Activated CD8-positive, alpha-beta memory T cell treated with anti-CD3 and anti-CD28 coated beads, Interleukin-2, amount 50 U/mL, for 24 hours (primary cell): ENCODE results near the gene TMEM89.

Source experiments
- DNase-seq: peaks from one replicate; pipeline ENCODE4 v3.0.0-alpha.2; 2020; ENCODE audit errors: extremely low read depth

The TMEM89 gene

GRCh38 chr3:48642605-48643004 lies 21.0 kb upstream of the TMEM89 start:
- no peak for DNase-seq

- no peak for DNase-seq
Measured at GRCh38 chr3:48641396-48641795, 19.8 kb upstream of the TMEM89 start.

GRCh38 chr3:48639944-48640606 lies 18.5 kb upstream of the TMEM89 start:
- DNase-seq, result no peak

- DNase-seq, result no peak
Measured at GRCh38 chr3:48637305-48637704, 15.7 kb upstream of the TMEM89 start.

GRCh38 chr3:48636149-48636655 lies 14.6 kb upstream of the TMEM89 start:
- DNase-seq, result no peak

- DNase-seq, result peak; percentile 85
Measured at GRCh38 chr3:48635222-48636021, 13.9 kb upstream of the TMEM89 start, which contains the start of gene SLC26A6. SLC26A6 (minus strand) TSS chr3:48635461; CDS start chr3:48635393, 68 bp downstream.

- peak; percentile 21 for DNase-seq
Measured at GRCh38 chr3:48634661-48635221, 13.2 kb upstream of the TMEM89 start.

GRCh38 chr3:48633743-48634142 lies 12.2 kb upstream of the TMEM89 start:
- DNase-seq, result no peak

- no peak for DNase-seq
Measured at GRCh38 chr3:48633256-48633655, 11.7 kb upstream of the TMEM89 start.

GRCh38 chr3:48631516-48632448 lies 10.2 kb upstream of the TMEM89 start:
- no peak for DNase-seq

GRCh38 chr3:48630833-48631232 lies 9.3 kb upstream of the TMEM89 start:
- DNase-seq, result no peak

- no peak for DNase-seq
Measured at GRCh38 chr3:48630407-48630806, 8.8 kb upstream of the TMEM89 start.

GRCh38 chr3:48629894-48630293 lies 8.3 kb upstream of the TMEM89 start:
- DNase-seq, result no peak

- no peak for DNase-seq
Measured at GRCh38 chr3:48628277-48629017, 6.9 kb upstream of the TMEM89 start.

GRCh38 chr3:48625600-48625999 lies 4.0 kb upstream of the TMEM89 start:
- no peak for DNase-seq

GRCh38 chr3:48624767-48625166 lies 3.2 kb upstream of the TMEM89 start:
- no peak for DNase-seq

- DNase-seq, result no peak
Measured at GRCh38 chr3:48623851-48624547, 2.4 kb upstream of the TMEM89 start.

GRCh38 chr3:48619541-48620524 lies 1.7 kb downstream of the TMEM89 start:
- no peak for DNase-seq

- DNase-seq, result no peak
Measured at GRCh38 chr3:48617559-48617958, 4.0 kb downstream of the TMEM89 start.
